GM12875 (cell line): ENCODE measurements around the gene ZNF609.

Source experiments
- H3K4me3 ChIP-seq: one replicate; pipeline ENCODE4 v1.5.1; 2011; ENCODE audit warnings: low read depth, low read length, control low read depth
- TF ChIP-seq, protein P1 (sequence below): IDR thresholded peaks from 2 replicates; pipeline ENCODE4 v1.5.1; 2011; ENCODE audit warnings: low read depth, mild to moderate bottlenecking, control low read depth, inconsistent platforms, low read length, moderate library complexity, borderline replicate concordance; ENCODE audit not compliant: insufficient read depth

ZNF609 gene

DNA sequence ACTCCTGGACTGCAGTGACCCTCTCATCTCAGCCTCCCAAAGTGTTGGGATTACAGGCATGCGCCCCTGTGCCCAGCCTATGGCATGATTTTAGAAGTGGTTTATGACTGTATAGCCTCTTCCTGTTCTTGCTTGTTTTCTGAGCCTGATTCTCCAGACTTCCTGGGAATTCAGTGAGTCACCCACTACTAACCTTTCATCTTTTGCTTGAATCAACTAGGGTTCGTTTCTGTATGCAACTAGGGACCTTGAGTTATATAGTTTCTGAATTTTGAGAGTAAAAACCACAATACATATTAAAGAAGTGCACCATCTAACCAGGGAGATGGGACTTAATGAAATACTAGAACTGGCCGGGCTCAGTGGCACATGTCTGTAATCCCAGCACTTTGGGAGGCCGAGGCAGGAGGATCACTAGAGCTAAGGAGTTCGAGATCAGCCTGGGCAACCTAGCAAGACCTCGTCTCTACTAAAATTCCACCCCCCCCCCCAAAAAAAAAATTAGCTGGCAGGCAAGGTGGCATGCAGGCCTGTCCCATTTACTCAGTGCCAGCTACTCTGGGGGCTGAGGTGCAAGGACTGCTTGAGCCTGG, 76.0 kb downstream of the ZNF609 start:
- no peak overlapping the region for H3K4me3 ChIP-seq
- TF ChIP-seq, protein P1, sequence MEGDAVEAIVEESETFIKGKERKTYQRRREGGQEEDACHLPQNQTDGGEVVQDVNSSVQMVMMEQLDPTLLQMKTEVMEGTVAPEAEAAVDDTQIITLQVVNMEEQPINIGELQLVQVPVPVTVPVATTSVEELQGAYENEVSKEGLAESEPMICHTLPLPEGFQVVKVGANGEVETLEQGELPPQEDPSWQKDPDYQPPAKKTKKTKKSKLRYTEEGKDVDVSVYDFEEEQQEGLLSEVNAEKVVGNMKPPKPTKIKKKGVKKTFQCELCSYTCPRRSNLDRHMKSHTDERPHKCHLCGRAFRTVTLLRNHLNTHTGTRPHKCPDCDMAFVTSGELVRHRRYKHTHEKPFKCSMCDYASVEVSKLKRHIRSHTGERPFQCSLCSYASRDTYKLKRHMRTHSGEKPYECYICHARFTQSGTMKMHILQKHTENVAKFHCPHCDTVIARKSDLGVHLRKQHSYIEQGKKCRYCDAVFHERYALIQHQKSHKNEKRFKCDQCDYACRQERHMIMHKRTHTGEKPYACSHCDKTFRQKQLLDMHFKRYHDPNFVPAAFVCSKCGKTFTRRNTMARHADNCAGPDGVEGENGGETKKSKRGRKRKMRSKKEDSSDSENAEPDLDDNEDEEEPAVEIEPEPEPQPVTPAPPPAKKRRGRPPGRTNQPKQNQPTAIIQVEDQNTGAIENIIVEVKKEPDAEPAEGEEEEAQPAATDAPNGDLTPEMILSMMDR = no peak

DNA sequence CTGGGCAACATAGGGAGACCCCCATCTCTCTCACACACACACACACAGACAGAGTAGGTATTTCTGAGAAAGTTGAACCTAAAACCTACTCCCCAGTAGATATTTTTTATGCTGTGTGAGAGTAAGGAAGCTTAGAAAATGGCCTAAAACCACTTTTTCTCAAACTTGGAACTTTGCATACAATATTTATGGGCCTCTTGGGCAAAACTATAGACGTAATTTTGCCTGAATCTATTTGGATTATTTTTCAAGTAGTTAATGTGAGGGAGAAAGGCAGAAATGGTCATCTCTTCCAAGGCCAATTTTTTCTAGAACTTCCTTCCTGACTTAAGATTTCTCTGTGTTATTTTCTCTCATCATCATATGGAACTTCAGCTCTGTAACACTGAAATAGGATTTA, 81.7 kb downstream of the ZNF609 start:
- H3K4me3 ChIP-seq = no peak overlapping the region
- TF ChIP-seq, protein P1 = no peak

DNA sequence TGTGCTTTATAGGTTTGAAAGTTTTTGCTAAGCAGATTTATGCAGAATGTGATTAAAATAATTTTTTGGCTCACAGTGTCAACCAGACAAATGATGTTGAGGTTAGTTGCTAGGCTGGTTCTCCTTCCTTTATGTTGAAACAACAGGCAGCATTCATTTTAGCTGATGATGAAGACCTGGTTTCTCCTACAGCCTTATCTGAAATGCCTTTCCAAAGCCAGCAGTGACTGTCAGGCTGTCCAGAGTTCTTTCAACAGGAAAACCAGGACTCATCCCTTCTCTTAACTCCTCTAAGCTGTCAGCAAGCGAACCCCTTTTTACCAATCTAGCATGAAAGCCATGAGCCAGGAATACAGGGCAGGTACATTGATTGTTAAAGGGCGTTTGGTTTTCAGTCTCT, 84.1 kb downstream of the ZNF609 start:
- H3K4me3 ChIP-seq = no peak overlapping the region
- TF ChIP-seq, protein P1 = no peak

DNA sequence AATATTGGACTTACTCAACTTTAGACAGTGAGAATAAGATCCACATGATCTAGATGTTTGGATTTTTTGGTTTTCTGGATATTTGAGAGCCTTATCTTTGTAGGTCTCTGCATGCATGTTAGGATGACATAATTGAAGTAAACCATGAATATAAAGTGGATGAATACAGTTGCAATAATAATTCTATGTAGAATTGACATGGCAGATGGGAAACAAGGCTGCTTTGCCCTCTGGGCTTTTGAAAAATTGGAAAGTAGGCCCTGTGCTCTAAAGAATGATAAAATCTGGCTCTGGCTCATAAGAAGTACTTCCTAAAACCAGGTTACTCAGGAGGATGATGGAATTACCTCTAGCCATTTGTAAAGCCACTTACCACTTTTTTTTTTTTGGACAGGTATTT, 86.9 kb downstream of the ZNF609 start:
- TF ChIP-seq, protein P1 = no peak
- no peak overlapping the region for H3K4me3 ChIP-seq

DNA sequence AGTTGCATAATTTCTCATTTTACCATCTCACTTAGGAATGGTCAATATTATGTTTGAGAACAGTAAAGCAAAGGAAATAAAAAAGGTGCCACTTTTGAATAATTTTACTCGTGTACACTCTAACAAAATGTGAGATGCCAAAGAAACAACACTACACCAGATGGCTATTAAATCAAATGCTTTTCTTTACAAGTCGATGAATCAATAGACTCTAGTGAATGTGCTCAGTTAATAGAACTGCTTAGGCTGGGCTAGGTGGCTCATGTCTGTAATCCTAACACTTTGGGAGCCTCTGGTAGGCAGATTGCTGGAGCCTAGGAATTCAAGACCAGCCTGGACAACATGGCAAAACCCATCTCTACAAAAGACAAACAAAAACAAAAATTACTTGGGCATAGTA, 87.9 kb downstream of the ZNF609 start:
- TF ChIP-seq, protein P1 = no peak

DNA sequence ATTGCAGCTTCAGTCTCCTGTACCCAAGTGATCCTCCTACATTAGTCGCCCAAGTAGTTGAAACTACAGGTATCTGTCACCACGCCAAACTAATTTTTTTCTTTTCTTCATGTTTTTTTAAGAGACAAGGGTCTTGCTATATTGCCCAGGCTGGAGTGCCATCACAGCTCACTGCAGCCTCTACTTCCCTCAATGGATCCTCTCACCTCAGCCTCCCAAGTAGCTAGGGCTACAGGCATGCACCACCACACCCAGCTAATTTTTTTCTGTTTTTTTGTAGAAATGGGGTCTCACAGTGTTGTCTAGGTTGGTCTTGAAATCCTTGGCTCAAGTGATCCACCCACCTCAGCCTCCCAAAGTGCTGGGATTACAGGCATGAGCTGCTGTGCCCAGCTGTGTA, 89.5 kb downstream of the ZNF609 start:
- no peak overlapping the region for H3K4me3 ChIP-seq
- TF ChIP-seq, protein P1 = no peak

More for the DNA sequence above, 87.9 kb downstream of the ZNF609 start:
- H3K4me3 ChIP-seq = no peak overlapping the region

DNA sequence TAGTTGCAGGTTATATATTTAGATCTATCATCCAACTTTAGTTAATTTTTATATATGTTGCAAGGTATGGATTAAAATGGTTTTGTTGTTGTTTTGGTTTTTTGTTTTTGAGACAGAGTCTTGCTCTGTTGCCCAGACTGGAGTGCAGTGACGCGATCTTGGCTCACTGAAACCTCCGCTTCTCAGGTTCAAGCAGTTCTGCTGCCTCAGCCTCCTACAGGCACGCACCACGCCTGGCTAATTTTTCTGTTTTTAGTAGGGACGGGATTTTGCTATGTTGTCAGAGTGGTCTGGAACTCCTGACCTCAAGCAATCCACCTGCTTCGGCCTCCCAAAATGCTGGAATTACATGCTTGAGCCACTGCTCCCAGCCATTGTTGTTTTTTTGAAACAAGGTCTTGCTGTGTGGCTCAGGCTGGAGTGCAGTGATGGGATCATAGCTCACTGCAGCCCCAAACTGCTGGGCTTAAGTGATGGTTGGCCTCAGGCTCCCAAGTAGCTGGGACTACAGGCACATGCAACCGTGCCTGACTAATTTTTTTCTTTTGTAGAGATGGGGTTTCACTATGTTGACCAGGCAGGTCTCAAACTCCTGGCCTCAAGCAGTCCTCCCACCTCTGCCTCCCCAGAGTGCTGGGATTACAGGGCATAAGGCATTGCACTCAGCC, 92.0 kb downstream of the ZNF609 start:
- TF ChIP-seq, protein P1 = no peak
- no peak overlapping the region for H3K4me3 ChIP-seq
